ENCODE data around the gene ZSCAN12. TPM values are rescaled to one million over a fixed set of nuclear protein-coding genes. Genes with fewer than 3 reads are reported as not detected.
A peak's percentile ranks its signal among the peaks of the same experiment; 100 is the strongest.

The ZSCAN12 gene
- total and polyA plus RNA-seq, 2 of the 13 experiments (the other 11 are each of a cell fraction or from before 2014, with no cell fraction given), result 2.8 to 8.9 TPM

DNA sequence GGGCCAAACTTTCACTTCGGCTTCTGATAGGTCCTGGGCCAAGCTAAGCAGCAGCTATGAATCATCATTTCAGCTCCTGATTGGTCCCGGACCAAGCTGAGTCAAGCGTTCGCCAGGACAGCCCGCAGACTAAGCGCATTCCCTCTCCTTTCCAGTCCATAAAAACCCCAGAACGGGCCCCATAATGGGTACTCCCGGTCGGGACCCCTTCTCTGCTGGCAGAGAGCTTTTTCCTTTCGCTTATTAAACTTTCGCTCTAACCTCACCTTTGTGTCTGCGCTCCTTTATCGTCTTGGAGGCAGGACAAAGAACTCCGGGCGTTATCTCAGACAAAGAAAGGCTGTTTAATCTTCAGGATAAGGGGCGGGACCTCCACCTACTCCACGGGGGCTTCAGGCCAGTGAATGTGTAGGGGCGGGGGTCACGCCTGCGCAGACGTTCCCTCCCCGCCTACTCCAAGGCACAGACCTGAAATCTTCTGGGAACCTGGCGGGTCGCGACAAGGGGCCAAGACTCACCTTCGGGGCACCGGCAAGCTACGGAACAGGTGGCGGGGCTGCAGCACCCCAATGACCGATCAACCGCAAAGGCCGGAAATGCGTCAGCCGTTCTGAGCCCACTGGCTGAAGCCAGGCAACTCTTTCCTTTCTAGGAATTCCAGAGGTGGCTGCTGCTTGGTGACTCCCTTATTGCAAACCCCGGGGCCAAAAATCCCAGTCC, 63.8 kb downstream of the ZSCAN12 start, which contains the start of gene ZSCAN31 (continued):
- TF ChIP-seq, protein P1, sequence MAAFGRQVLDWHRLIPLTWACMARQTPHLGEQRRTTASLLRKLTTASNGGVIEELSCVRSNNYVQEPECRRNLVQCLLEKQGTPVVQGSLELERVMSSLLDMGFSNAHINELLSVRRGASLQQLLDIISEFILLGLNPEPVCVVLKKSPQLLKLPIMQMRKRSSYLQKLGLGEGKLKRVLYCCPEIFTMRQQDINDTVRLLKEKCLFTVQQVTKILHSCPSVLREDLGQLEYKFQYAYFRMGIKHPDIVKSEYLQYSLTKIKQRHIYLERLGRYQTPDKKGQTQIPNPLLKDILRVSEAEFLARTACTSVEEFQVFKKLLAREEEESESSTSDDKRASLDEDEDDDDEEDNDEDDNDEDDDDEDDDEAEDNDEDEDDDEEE (CRISPR knock-in tag; IDR thresholded peaks at IDR 0.05), result peak; percentile 69; the same call in 1 of the 2 replicates
- peak; percentile 80 for TF ChIP-seq REPIN1 (CRISPR knock-in tag; IDR thresholded peaks at IDR 0.05; ENCODE audit: borderline replicate concordance, low read depth)
- TF ChIP-seq, protein P2, sequence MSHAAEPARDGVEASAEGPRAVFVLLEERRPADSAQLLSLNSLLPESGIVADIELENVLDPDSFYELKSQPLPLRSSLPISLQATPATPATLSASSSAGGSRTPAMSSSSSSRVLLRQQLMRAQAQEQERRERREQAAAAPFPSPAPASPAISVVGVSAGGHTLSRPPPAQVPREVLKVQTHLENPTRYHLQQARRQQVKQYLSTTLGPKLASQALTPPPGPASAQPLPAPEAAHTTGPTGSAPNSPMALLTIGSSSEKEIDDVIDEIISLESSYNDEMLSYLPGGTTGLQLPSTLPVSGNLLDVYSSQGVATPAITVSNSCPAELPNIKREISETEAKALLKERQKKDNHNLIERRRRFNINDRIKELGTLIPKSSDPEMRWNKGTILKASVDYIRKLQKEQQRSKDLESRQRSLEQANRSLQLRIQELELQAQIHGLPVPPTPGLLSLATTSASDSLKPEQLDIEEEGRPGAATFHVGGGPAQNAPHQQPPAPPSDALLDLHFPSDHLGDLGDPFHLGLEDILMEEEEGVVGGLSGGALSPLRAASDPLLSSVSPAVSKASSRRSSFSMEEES (CRISPR knock-in tag; IDR thresholded peaks at IDR 0.05), result no peak
- TF ChIP-seq, protein P3, sequence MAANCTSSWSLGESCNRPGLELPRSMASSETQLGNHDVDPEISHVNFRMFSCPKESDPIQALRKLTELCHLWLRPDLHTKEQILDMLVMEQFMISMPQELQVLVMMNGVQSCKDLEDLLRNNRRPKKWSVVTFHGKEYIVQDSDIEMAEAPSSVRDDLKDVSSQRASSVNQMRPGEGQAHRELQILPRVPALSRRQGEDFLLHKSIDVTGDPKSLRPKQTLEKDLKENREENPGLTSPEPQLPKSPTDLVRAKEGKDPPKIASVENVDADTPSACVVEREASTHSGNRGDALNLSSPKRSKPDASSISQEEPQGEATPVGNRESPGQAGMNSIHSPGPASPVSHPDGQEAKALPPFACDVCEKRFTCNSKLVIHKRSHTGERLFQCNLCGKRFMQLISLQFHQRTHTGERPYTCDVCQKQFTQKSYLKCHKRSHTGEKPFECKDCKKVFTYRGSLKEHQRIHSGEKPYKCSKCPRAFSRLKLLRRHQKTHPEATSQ (CRISPR knock-in tag; IDR thresholded peaks at IDR 0.05; ENCODE audit: borderline replicate concordance), result peak; percentile 69; the same call in 1 of the 2 replicates
- TF ChIP-seq ZFP36L1 (CRISPR knock-in tag; IDR thresholded peaks at IDR 0.05), result peak; percentile 42; the same call in 1 of the 2 replicates
- TF ChIP-seq, protein P4, sequence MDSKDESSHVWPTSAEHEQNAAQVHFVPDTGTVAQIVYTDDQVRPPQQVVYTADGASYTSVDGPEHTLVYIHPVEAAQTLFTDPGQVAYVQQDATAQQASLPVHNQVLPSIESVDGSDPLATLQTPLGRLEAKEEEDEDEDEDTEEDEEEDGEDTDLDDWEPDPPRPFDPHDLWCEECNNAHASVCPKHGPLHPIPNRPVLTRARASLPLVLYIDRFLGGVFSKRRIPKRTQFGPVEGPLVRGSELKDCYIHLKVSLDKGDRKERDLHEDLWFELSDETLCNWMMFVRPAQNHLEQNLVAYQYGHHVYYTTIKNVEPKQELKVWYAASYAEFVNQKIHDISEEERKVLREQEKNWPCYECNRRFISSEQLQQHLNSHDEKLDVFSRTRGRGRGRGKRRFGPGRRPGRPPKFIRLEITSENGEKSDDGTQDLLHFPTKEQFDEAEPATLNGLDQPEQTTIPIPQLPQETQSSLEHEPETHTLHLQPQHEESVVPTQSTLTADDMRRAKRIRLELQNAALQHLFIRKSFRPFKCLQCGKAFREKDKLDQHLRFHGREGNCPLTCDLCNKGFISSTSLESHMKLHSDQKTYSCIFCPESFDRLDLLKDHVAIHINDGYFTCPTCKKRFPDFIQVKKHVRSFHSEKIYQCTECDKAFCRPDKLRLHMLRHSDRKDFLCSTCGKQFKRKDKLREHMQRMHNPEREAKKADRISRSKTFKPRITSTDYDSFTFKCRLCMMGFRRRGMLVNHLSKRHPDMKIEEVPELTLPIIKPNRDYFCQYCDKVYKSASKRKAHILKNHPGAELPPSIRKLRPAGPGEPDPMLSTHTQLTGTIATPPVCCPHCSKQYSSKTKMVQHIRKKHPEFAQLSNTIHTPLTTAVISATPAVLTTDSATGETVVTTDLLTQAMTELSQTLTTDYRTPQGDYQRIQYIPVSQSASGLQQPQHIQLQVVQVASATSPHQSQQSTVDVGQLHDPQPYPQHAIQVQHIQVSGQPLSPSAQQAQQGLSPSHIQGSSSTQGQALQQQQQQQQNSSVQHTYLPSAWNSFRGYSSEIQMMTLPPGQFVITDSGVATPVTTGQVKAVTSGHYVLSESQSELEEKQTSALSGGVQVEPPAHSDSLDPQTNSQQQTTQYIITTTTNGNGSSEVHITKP (CRISPR knock-in tag; IDR thresholded peaks at IDR 0.05; ENCODE audit: low read depth), result peak; percentile 75; the same call in 1 of the 2 replicates
- no peak for TF ChIP-seq HHEX (CRISPR knock-in tag; IDR thresholded peaks at IDR 0.05)
- peak; percentile 69 for TF ChIP-seq ZNF792 (CRISPR knock-in tag; IDR thresholded peaks at IDR 0.05)
- TF ChIP-seq GATAD2A (CRISPR knock-in tag; IDR thresholded peaks at IDR 0.05), result peak; percentile 71; the same call in 1 of the 2 replicates
- TF ChIP-seq MXI1 (IDR thresholded peaks at IDR 0.05; ENCODE audit: borderline replicate concordance, low read depth, low read length), result 0 out of 3 replicates have a peak, but pooled peaks have one; percentile 3
- TF ChIP-seq FOXC1 (CRISPR knock-in tag; IDR thresholded peaks at IDR 0.05; ENCODE audit: borderline replicate concordance), result no peak; the same call in 1 of the 2 replicates
- peak; percentile 34; the same call in 1 of the 2 replicates for TF ChIP-seq SPEN (CRISPR knock-in tag; IDR thresholded peaks at IDR 0.05; ENCODE audit: low read depth)
- no peak for TF ChIP-seq THYN1 (CRISPR knock-in tag; IDR thresholded peaks at IDR 0.05; ENCODE audit: borderline replicate concordance, low read depth)
- TF ChIP-seq STAT5B (CRISPR knock-in tag; IDR thresholded peaks at IDR 0.05), result peak; percentile 32; the same call in 1 of the 2 replicates
- TF ChIP-seq, protein P5, sequence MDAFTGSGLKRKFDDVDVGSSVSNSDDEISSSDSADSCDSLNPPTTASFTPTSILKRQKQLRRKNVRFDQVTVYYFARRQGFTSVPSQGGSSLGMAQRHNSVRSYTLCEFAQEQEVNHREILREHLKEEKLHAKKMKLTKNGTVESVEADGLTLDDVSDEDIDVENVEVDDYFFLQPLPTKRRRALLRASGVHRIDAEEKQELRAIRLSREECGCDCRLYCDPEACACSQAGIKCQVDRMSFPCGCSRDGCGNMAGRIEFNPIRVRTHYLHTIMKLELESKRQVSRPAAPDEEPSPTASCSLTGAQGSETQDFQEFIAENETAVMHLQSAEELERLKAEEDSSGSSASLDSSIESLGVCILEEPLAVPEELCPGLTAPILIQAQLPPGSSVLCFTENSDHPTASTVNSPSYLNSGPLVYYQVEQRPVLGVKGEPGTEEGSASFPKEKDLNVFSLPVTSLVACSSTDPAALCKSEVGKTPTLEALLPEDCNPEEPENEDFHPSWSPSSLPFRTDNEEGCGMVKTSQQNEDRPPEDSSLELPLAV (CRISPR knock-in tag; conservative IDR thresholded peaks at IDR 0.05; ENCODE audit: low read depth), result no peak
- 0 out of 2 replicates have a peak, but pooled peaks have one; percentile 47 for TF ChIP-seq ZNF607 (CRISPR knock-in tag; IDR thresholded peaks at IDR 0.05; ENCODE audit: borderline replicate concordance)
- TF ChIP-seq ZNF749 (CRISPR knock-in tag; IDR thresholded peaks at IDR 0.05; ENCODE audit: borderline replicate concordance), result no peak
- TF ChIP-seq ZC3H13 (CRISPR knock-in tag; IDR thresholded peaks at IDR 0.05), result 0 out of 2 replicates have a peak, but pooled peaks have one; percentile 83
- TF ChIP-seq AKAP8 (CRISPR knock-in tag; IDR thresholded peaks at IDR 0.05), result peak; percentile 51; the same call in 1 of the 2 replicates

Measured in HepG2 (cell line).